Adrenal gland (tissue), 5 donors: ENCODE results near the gene MAN2A2.
A peak's percentile ranks its signal among the peaks of the same experiment; 100 is the strongest.

Source experiments
- POLR2A ChIP-seq, 2 donors: fragments of 450-650 bp; IDR thresholded peaks; one replicate each; pipeline ENCODE4 v1.6.1; 2017; ENCODE audit warnings: antibody characterized with exemption in 2 of 2, mild to moderate bottlenecking in 2 of 2, moderate library complexity in 1 of 2
- TF ChIP-seq, protein P1 (sequence below), 6 experiments: fragments of 450-650 bp in 4 of 6; fragments of 200-600 bp in 2 of 6; sonication (generic) in 1 of 6; IDR thresholded peaks; 1 replicate in 5 of 6; 2 replicates in 1 of 6; pipeline versions ENCODE4 v1.5.1 to v1.8.0; 2016 to 2021; ENCODE audit warnings: antibody characterized with exemption in 6 of 6, mild to moderate bottlenecking in 2 of 6, moderate library complexity in 1 of 6
- donor health status: DM: no; HTN: no; CAD: no.

DNA sequence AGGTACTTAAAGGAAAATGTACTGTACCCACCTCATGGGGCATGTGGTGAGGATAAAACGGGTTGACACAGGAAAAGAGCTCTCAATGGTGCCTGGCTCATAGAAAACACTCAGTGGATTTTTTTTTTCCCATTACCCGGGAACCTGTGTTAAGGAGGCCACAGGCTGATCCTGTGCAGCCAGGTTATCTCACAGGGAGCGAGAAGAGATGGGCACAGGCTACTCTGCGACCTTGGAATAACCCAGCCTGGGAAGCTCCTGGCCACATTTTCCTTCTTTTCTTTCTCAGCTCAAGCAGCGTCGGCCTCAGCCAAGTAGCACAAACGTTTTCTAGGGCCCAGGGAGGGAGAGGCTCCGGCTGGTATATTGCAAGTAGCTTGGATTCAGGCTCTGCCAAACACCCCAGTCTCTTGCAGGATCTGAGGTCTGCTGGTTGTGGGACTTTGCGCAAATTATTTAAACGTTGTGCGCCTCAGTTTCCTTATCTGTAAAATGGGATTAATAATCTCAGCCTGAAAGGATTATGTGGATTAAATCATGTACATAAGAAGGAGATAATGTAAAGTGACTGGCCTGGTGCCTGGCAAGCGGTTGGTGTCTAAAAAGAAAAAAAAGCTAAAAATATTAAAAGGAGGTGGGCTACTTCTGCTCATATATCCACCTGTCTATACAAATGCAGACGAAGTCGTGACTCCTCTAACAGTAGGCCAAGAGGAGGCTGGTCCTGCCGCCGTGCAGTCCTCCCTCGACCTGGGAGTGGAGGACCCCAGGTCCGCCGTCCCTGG, 32.6 kb upstream of the MAN2A2 start:
- TF ChIP-seq, protein P1, sequence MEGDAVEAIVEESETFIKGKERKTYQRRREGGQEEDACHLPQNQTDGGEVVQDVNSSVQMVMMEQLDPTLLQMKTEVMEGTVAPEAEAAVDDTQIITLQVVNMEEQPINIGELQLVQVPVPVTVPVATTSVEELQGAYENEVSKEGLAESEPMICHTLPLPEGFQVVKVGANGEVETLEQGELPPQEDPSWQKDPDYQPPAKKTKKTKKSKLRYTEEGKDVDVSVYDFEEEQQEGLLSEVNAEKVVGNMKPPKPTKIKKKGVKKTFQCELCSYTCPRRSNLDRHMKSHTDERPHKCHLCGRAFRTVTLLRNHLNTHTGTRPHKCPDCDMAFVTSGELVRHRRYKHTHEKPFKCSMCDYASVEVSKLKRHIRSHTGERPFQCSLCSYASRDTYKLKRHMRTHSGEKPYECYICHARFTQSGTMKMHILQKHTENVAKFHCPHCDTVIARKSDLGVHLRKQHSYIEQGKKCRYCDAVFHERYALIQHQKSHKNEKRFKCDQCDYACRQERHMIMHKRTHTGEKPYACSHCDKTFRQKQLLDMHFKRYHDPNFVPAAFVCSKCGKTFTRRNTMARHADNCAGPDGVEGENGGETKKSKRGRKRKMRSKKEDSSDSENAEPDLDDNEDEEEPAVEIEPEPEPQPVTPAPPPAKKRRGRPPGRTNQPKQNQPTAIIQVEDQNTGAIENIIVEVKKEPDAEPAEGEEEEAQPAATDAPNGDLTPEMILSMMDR (IDR thresholded peaks at IDR 0.05), result peak in 1 of 6 experiments; percentile 4
- peak in 1 of 2 donors; percentile 1 for TF ChIP-seq POLR2A (IDR thresholded peaks at IDR 0.05)
